ENCODE data around the gene NEDD8.

Gene NEDD8

GRCh38 chr14:24262821-24263733, 30.9 kb upstream of the NEDD8 start, which contains the start of gene TGM1:
TGM1 (minus strand) TSS chr14:24263177; CDS start chr14:24262352, 825 bp downstream.
- DNase-seq: no peak

- no peak for DNase-seq
These were observed 29.8 kb upstream of the NEDD8 start for GRCh38 chr14:24261969-24262327.

GRCh38 chr14:24261256-24261968, 29.2 kb upstream of the NEDD8 start:
- DNase-seq: no peak

GRCh38 chr14:24260780-24261157, 28.6 kb upstream of the NEDD8 start:
- no peak for DNase-seq

- DNase-seq: no peak
These were observed 28.0 kb upstream of the NEDD8 start for GRCh38 chr14:24260026-24260779.

- no peak for DNase-seq
These were observed 27.3 kb upstream of the NEDD8 start for GRCh38 chr14:24259282-24260025.

- DNase-seq: no peak
These were observed 26.5 kb upstream of the NEDD8 start for GRCh38 chr14:24258548-24259265.

GRCh38 chr14:24258119-24258518, 26.0 kb upstream of the NEDD8 start:
- no peak for DNase-seq

- no peak for DNase-seq
These were observed 24.8 kb upstream of the NEDD8 start for GRCh38 chr14:24256960-24257359.

- DNase-seq: no peak
These were observed 24.0 kb upstream of the NEDD8 start for GRCh38 chr14:24255931-24256711.

- no peak for DNase-seq
These were observed 23.3 kb upstream of the NEDD8 start for GRCh38 chr14:24255438-24255837.

- DNase-seq: no peak
These were observed 22.6 kb upstream of the NEDD8 start for GRCh38 chr14:24254630-24255392.

- no peak for DNase-seq
These were observed 21.8 kb upstream of the NEDD8 start for GRCh38 chr14:24253936-24254335.

- no peak for DNase-seq
These were observed 20.3 kb upstream of the NEDD8 start for GRCh38 chr14:24252289-24253124.

GRCh38 chr14:24251880-24252288, 19.7 kb upstream of the NEDD8 start:
- no peak for DNase-seq

GRCh38 chr14:24250354-24250753, 18.2 kb upstream of the NEDD8 start:
- no peak for DNase-seq

GRCh38 chr14:24249230-24250021, 17.3 kb upstream of the NEDD8 start:
- no peak for DNase-seq

- no peak for DNase-seq
These were observed 15.3 kb upstream of the NEDD8 start for GRCh38 chr14:24247422-24247821.
